ENCODE data around the gene EPHB1.

The EPHB1 gene

GRCh38 chr3:134911586-134912548, 116.8 kb downstream of the EPHB1 start:
- no peak for DNase-seq (ENCODE audit: low spot score)

- no peak for DNase-seq (ENCODE audit: low spot score)
Measured at GRCh38 chr3:134916276-134916961, 121.4 kb downstream of the EPHB1 start.

GRCh38 chr3:134917631-134918030, 122.6 kb downstream of the EPHB1 start:
- DNase-seq (ENCODE audit: low spot score), result no peak

GRCh38 chr3:134918441-134918840, 123.4 kb downstream of the EPHB1 start:
- DNase-seq (ENCODE audit: low spot score), result no peak

- no peak for DNase-seq (ENCODE audit: low spot score)
Measured at GRCh38 chr3:134922101-134922500, 127.0 kb downstream of the EPHB1 start.

GRCh38 chr3:134922866-134923265, 127.8 kb downstream of the EPHB1 start:
- no peak for DNase-seq (ENCODE audit: low spot score)

- no peak for DNase-seq (ENCODE audit: low spot score)
Measured at GRCh38 chr3:134923286-134923685, 128.2 kb downstream of the EPHB1 start.

GRCh38 chr3:134927599-134927998, 132.5 kb downstream of the EPHB1 start:
- no peak for DNase-seq (ENCODE audit: low spot score)

GRCh38 chr3:134928392-134928791, 133.3 kb downstream of the EPHB1 start:
- DNase-seq (ENCODE audit: low spot score), result no peak

GRCh38 chr3:134928819-134929218, 133.8 kb downstream of the EPHB1 start:
- DNase-seq (ENCODE audit: low spot score), result no peak

GRCh38 chr3:134929976-134930375, 134.9 kb downstream of the EPHB1 start:
- DNase-seq (ENCODE audit: low spot score), result no peak

- DNase-seq (ENCODE audit: low spot score), result no peak
Measured at GRCh38 chr3:134931045-134931785, 136.2 kb downstream of the EPHB1 start.

- no peak for DNase-seq (ENCODE audit: low spot score)
Measured at GRCh38 chr3:134932035-134932434, 137.0 kb downstream of the EPHB1 start.

- DNase-seq (ENCODE audit: low spot score), result no peak
Measured at GRCh38 chr3:134933997-134934396, 138.9 kb downstream of the EPHB1 start.

- no peak for DNase-seq (ENCODE audit: low spot score)
Measured at GRCh38 chr3:134934933-134935332, 139.9 kb downstream of the EPHB1 start.

- DNase-seq (ENCODE audit: low spot score), result no peak
Measured at GRCh38 chr3:134937256-134938028, 142.4 kb downstream of the EPHB1 start.

- no peak for DNase-seq (ENCODE audit: low spot score)
Measured at GRCh38 chr3:134938029-134938525, 143.0 kb downstream of the EPHB1 start.

GRCh38 chr3:134939978-134940377, 144.9 kb downstream of the EPHB1 start:
- DNase-seq (ENCODE audit: low spot score), result no peak

GRCh38 chr3:134941820-134942219, 146.8 kb downstream of the EPHB1 start:
- DNase-seq (ENCODE audit: low spot score), result no peak

- no peak for DNase-seq (ENCODE audit: low spot score)
Measured at GRCh38 chr3:134944429-134944828, 149.4 kb downstream of the EPHB1 start.

- DNase-seq (ENCODE audit: low spot score), result no peak
Measured at GRCh38 chr3:134949150-134949549, 154.1 kb downstream of the EPHB1 start.

GRCh38 chr3:134952371-134952770, 157.3 kb downstream of the EPHB1 start:
- no peak for DNase-seq (ENCODE audit: low spot score)
